EL (cell line): ENCODE measurements around the gene MEAK7.
A peak's percentile ranks its signal among the peaks of the same experiment; 100 is the strongest.

Experiments
- DNase-seq: peaks from one replicate; pipeline ENCODE4 v3.0.0-alpha.2; 2016

The MEAK7 gene

DNA sequence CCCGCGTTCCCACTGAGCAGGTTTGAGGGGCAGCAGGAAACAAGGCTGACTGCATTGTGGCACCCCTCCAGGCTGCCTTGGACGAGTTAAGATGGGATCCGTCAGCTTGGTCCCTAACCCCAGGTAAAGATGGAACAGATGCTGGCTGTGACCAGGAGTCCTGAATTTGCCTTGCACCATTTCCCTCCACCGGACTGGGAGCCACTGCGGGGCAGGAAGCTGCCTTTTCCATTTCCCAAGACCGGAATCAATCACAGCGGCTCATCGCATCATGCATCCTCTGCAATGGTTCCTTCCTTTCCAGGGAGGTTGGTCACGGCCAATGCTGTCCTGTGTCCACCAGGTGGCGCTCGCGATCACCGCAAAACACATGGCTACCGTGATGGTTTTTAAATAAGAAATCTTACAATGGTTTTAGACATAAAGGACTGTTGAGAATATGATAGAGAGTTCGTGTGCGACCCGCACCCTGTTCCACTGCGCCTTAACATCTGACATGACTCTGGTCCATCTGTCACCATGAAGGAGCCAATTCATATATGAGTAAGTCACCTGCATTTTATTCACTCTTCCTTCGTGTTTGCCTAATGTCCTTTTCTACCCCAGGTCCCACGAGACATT, 6.8 kb upstream of the MEAK7 start:
- peak; percentile 87 for DNase-seq

DNA sequence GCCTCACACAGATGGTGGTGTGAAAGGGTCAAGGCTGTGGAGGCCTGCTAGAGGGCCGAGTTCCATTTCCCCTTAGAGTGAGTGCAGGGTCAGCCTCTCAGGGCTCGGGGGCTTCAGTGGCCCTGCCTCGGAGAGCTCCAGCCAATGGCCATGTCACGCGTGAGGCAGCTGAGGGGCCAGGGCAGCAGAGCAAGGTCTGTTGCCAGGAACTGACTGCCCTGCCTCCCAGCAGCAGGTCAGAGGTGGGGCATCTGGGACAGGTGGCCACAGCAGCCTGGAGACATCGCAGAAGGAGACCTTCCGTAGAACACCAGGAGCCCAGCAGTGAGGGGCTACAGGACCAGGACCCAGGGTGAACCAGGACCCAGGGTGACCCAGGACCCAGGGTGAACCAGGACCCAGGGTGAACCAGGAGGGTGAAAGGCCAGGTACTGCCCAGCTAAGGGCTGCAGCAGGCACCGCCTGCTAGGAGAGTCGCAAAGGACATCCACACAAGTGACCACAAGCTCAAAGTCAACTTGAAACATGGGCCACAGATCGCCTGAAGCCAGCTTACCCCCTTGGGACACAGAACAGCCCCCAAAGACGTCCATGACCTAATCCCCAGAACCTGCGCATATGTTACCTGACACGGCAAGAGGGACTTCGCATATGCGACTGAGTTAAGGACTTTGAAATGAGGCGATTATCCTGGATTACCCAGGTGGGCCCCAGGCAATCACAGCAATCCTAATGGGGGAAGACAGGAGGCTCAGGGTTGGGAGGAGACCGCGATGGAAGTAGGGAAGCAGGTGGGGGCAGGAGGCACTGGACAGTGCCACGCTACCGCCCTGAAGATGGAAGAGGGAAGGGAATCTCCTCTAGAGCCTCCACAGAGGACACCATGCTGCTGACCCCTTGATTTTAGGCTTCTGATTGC, 4.8 kb upstream of the MEAK7 start:
- DNase-seq: no peak

DNA sequence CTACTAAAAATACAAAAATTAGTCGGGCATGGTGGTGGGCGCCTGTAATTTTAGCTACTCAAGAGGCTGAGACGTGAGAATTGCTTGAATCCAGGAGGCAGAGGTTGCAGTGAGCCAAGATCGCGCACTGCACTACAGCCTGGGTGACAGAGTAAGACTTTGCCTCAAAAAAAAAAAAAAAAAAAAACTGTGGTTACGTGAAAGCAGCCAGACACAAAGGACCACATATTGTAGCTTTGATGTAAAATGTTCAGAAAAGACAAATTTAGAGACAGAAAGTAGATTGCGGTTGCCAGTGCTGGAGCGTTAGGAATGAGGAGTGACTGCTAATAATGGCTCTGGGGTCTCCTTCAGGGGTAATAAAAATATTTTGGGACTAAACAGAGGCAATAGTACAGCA, 4.0 kb upstream of the MEAK7 start:
- DNase-seq: no peak

DNA sequence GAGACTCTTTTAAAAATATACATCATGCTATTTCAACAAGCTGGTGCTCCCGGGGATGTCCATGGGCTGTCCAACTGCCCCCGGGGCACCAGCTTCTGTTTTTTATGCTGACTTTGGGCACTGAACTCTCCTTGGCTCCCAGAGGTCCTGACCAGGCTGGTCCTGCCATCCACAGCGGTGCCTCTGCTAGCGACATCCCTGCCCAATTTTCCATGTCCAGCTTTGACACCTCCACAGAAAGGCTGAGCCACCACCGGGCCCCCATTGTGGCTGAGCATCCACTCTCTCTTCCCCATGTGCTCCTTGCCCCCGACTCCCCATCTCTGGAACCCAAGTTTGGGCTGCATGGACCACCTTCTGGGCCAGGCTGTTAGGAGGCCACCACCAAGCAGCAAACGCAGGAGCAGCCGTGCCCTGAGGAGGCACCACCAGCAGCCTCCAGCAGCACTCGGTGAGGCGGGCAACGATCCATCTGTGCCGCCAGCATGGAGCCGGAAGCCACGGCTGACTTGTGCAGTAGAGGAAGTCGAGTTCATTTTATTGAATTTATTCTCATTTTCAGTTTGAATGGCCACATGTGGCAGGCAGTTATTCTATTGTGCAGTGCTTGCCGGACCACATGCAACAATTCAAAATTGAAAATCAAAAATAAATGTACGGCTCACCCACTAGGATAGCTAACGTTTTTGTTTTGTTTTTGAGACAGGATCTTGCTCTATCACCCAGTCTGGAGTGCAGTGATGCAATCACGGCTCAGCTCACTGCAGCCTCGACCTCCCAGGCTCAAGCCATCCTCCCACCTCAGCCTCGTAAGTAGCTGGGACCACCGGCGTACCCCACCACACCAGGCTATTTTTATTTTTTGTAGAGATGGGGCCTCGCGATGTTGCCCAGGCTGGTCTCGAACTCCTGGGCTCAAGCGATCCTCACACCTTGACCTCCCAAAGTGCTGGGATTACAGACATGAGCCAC, 2.8 kb upstream of the MEAK7 start:
- no peak for DNase-seq

DNA sequence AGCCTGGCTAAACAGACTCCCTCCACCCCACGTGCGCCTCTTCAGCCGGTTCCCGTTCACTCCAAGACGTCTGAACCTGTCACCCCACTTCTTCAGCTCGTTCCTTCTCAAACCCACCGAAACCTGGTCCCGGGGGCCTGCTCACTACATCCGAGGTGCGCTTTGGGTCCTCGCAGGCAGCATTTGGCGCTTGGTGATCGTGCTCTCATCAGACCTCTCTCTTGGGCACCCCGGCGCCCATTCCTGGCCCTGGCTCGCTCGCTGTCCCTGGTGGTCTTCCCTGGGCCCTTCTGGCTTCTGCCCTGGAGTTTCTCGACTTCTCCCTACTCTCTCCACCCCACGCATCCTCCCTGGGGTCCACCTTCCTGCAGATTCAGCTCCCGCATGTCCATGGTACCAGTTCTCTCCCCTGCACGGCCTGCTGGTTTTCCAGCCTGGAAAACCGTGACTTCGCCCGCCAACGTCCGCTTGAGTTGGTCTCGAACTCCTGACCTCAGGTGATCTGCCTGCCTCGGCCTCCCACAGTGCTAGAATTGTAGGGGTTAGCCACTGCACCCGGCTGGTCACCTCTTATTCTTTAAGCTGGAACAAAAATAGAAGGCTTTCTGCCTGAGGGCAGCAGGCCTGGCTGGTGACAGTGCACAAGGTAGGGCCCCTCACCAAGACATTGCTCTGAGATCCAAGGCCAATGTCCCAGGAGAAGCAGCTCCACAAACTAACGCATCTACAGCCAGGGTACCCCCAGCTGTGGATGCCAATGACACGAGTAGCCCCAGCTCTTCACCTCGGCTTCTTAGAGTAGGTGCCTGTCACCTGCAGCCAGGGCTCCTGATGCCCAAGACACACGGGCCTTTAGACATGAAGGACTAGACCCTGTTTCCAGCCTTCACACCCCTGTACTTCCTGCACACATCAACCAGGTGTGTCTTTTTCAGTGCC, 1.1 kb upstream of the MEAK7 start:
- DNase-seq: no peak

DNA sequence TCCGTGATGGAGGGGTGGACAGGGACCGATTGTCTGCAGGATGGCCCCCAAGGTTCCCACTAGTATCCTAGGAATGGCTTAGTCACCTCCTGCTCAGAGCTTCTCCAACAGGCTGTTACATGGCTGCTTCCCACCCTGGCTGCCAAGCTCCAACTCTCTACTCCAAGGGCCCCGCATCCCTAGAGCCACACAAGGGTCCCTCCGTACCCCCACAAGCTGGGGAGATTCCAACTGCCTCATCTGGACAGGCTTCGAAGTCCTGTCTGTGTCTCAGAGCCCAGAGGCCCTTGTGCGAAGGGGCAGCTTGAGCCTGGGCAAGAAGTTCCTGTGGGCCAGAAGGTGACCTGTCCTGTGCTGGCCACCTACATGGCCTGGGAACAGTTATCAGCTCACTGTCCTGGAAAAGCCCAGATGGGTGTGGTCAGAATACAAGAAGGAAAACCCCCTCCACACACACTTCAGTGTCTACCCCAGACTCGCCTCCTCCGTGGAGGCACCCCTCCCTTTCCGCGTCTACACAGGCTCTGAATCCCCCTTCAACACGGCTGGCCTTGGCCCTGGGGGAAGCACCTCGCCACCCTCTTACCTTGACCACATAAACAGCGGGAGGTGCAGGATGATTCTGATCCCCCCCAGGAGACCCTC, 586 bp downstream of the MEAK7 start:
- peak; percentile 71 for DNase-seq

DNA sequence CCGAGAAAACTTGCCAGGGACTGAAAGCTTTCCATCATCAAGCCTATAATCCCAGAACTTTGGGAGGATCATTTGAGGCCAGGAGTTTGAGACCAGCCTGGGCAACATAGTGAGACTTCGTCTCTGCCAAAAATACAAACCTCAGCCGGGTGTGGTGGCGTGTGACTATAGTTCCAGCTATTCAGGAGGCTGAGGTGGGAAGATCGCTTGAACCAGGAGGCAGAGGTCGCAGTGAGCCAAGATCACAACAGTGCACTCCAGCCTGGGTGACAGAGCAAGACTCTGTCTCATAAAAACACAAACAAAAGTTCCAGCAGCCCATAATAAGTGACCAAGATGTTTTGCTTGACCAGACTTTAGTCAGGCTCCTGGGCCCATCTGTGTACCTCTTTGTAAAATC, 1.9 kb downstream of the MEAK7 start:
- peak; percentile 32 for DNase-seq

DNA sequence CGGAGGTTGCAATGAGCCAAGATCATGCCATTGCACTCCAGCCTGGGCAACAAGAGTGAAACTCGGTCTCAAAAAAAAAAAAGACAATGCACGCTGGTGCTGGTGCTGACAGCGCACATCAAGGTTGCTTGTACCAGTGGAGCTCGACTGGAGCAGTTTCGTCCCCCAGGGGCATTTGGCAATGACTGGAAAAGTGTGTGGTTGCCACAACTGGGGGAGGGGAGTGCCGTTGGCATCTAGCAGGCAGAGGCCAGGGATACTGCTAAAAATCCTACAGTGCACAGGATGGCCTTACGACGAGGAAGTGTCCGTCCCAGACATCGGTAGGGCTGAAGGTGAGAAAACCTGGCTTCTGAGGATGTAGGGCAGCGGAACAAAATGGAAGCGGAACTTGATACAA, 2.4 kb downstream of the MEAK7 start:
- no peak for DNase-seq

DNA sequence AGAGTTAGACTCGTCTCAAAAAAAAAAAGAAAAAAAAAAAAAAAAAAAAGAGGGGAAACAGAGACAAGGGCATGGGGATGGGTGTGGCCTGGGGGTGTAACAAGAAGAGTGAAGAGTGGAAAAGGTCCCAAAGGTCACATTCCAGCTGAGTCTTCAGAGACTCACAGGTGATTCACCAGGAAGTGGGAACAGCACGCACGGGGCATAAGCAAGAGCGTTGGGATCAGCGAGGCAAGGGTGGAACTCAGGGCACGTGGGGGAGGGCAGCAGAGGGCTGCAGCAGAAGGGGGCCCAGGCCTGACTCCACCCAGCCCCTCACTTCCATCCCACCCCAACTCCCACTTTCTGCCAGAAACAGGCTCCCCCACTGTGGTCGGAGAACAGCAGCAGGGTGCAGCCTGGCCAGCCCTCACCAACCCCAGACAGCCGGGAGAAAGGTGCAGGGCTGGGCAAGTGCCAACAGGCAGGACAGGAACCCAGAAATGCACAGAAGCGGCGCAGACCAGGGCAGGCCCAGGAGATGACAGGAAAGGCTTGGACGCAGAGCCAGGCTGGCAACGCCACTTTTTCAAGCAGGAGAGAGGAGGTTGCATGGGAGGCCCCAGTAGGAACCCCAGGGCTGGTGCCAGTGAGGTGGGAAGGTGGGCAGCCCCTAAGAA, 3.3 kb downstream of the MEAK7 start:
- peak; percentile 81 for DNase-seq

DNA sequence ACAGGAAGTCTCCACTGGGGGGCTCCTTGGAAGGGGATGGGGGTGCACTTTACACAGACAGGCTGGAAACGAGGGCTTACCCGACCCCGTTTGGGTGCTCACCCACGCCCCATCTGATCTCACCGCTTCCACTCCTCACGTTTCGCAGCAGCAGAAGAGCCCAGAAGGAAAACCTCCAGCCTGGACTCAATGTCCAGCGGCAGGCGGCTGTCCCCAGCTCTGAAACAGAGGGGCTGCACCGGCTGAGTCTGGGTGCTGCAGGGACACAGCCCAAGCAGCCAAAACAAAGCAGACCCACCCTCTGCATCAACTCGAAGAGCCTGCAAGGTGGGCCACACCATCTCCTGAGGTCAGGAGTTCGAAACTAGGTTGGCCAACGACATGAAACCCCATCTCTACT, 3.9 kb downstream of the MEAK7 start:
- DNase-seq: no peak

DNA sequence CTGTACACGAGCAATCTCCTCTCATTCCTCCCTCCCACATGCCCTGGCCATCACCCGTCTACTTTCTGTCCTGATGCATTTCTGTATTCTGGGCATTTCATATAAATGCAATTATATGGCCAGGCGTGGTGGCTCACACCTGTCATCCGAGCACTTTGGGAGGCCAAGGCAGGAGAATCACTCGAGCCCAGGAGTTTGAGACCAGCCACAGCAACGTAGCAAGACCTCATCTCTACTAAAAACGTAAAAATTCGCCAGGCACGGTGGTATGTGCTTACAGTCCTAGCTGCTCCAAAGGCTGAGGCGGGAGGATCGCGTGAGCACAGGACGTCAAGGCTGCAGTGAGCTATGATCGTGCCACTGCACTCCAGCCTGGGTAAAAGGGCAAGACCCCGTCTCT, 4.8 kb downstream of the MEAK7 start:
- no peak for DNase-seq

DNA sequence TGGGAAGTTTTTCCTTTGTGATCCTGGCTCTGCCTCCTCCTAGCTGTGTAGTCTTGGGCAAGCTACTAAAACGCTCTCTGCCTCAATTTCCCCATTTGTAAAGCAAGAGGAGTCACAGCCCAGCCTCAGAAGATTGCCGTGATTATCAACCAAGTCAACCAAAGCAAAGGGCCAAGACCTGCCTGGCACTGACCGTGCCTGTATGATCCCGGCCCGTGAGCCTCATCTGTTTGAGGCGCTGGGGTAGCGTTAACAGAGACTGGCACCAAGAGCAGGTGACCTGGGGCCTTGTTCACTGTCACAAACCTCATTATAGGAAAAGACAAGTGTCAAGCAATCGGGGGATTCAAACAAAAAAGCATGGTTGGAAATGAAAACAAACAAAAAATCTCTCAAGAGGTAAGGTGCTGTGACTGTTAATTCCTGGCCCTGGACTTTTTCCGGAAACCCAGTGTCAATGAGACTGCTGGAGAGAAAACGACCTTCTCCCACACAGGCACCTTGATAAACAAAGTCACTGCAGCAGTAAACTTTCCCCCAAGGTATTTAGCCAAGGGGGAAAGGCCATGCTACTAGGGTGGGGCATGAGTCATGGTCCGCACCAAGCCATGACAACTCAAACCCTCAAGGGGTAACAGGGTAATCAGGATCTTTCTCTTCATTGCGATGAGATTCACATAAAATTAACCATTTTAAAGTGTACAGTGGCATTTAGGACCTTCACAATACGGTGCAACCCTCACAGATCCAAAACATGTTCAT, 5.4 kb downstream of the MEAK7 start:
- no peak for DNase-seq

DNA sequence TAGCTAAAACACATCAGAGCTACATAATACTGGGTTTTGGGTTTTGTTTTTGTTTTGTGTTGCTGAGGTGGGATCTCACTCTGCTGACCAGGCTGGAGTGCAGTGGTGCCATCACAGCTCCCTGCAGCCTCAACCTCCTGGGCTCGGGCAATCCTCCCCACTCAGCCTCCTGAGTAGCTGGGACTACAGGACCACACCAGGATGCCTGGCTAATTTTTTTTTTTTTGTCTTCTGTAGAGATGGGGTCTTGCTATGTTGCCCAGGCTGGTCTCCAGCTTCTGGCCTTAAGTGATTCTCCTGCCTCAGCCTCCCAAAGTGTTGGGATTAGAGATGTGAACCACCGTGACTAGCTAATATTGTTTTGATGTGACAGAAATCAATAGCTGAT, 6.2 kb downstream of the MEAK7 start:
- DNase-seq: no peak

DNA sequence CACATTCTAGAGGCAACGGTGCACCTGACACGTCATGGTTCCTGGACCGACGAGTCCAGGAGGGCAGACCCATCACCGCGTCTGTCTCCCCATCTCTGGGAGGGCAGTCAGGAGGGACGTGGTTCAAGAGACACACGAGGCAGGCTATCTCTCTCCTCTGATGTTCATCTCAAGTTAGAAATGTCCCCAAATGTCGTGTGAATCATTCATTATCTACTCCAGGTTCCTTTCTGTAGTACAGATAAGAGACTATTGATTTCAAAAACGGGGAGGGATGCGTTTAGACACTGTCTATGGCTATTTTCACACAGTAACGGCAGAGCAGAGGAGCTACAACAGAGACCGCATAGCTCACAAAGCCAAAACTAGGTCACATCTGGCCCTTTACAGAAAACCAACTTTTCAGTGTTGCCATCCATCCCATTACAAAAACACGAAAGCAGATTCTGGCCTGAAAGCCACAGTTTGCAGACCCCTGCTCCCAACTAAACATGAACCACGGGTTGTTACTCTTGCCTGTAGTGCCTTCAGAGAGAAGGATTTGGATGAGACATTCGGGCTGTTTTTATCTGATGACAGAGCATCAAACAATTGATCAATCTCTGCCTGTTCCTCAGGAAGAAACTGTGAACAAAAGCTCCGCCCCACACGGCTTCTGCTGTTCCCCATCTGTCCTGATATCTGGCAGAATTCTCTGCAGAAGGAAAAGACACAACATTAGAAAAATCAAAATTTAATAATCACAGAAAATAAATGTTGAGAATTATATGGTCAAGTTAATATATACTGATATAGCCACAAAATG, 6.8 kb downstream of the MEAK7 start:
- no peak for DNase-seq

DNA sequence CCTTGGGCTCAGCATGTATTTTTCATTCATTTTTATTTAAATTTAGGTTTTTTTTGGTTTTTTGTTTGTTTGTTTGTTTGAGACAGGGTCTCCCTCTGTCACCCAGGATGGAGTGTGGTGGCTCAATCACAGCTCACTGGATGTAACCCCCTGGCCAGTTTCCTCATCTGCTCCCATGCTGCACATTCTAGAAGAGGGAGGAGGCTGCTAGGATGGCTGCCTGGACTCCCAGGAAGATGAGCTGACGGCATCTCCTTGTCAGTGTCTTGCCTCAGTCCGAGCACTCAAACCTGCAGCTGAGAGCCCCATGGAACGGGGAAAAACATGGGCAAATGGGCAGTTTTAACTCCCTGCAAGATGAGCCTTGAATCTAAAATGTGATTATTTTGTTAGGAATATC, 7.5 kb downstream of the MEAK7 start:
- DNase-seq: no peak

DNA sequence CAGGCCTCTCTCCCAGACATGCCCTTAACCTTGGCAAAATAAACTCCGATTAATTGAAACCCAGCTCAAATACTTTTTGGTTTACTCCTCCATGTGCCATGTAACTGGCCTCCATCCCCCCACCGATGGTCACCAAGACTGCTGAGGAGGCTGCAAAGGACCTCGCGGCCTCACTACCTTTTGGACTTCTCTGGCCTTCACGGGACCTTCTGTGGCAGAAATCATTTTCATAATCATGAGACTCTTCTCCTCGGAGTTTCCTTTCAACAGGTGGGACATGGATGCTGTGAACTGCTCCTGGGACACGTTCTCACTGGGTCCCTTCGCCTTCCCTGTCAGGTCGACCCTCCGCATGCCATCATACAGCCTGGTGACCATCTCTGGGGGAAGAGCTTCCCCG, 9.0 kb downstream of the MEAK7 start:
- no peak for DNase-seq

DNA sequence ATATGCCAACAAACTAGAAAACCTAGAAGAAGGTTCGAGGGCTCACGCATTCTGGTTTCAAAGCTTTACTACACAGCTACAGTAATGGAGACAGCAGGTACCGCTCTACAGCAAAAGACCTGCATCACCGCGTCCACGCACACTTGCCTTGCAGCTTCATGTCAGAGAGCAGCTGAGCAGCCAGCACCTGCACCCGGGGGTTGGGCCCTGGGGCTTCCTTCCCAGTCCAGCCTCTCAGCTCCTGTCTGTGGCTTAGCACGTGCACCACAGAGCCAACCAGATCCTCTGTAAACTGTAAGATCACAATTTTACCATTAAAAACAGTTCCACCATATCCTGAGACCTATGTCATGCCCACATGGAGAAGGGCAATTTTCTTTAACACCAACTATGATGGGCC, 15.3 kb downstream of the MEAK7 start:
- no peak for DNase-seq

DNA sequence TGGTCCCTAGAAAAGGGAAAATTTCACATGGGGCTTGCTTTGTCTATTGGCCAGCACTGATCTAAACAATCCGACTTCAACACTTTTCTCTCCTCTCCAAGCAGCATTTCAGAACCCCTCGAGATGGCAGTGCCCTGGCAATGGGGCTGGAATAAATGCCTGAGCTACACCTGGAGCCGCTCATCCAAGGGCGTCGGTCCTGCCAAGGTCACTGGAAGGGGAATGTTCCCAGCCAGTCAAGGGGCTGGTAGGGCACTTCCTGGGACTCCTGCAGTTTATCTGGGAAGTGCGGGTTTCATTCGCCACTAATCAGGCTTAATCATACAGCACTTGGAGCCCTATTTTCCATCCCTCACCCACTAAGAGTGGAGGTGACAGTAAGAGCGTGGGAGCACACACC, 17.1 kb downstream of the MEAK7 start:
- DNase-seq: no peak

DNA sequence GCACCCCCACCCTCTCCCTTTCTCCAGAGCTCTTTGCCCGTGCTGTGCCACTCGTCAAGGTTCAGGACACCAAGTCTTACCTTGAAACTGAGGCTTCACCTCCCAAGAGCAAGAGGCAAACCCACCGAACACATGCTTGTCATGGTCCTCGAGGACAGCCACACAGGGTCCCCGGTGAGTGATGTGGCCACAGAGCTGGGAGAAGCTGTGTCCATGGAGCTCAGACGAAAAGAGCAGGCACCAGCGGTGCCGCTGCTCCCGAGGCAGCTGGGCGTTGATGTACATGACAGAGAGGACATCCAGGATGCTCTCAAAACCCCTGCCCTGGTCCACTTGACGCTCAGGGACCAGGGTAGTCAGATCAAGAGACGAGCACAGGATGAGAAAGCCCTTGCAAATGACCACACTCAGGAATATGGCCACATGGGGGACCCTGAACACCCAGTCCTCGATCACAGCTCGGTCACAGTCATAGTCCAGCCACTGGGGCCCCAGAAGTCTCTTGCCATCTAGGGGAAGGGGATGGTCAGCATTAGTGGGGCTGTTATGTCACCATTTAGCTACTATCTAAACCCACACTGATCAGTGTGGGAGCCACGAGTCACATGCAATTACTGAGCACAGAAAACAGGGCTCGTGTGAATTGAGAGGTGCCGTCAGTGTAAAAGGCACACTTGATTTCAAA, 17.8 kb downstream of the MEAK7 start:
- DNase-seq: no peak
